ENCODE measurements around the gene NLRC3.
"Not testable (repeated sequence)": the region's sequence is repeated elsewhere in the genome, so short reads cannot be mapped to it uniquely, and the experiment has no call there.

The NLRC3 gene

DNA sequence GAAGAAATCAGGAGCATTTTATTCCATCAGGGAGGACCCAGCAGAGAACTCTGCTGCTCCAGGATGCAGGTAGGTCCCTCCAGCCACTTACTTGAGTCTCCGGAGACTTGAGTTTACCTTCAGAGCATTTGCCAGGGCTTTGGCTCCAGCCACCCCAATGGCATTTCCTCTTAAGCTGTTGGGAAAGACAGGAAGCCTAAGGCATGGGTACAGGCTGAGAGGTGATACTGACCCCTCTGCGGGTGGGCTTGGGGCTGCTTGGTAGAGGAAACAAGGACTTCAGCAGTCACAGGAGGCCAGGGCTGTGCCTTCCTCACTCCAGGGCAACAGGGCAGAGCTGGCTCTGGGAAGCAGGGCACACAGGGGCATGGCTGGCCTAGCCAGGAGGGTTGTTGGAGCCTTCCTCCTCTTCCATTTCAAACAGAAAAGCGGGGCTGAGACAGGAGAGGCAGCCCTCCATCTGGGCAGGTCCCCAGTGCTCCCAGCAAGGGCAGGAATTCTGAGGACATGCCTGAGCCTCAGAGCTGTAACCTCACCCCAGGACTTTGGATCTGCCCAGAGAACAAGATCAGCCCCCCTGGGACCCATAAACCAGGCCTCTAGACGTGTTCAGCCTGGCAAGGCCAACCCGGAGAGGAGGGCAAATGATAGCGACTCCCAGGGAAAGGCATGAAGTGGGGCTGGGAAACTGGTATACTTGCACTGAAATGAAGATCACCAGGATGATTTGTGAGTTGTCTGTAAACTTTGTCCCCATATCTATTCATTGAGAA is 34.4 kb downstream of the NLRC3 start:
- no peak for DNase-seq

DNA sequence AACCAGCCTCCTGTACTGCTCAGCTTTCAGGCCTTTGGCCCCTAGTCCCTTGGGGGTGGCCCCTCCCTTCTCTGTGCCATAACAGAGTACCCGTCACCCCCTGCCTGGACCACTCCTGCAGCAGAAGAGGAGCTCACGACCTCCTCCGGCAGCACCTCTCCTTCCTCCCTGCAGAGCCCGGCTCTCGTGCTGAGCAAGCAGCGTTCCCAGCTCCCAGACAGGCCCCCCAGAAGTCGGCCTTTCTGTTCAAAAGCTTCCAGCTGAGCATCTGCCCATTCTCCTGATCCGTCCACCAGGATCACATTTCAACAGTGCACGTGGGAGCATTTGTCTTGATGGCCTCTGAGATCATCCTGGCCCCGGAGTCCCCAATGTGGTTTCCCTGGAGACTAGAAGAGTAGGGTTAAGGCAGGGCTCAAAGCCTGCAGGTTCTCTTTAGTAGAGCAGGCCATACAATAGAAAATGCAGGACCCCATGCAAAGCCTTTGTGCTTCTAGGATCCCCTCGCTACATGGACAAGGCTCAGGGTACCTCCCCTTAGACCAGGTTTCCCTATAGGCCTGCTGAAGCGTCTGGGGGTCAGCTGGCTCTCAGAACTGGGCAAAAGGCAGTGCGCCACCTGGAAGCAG is 35.6 kb downstream of the NLRC3 start:
- no peak for DNase-seq

DNA sequence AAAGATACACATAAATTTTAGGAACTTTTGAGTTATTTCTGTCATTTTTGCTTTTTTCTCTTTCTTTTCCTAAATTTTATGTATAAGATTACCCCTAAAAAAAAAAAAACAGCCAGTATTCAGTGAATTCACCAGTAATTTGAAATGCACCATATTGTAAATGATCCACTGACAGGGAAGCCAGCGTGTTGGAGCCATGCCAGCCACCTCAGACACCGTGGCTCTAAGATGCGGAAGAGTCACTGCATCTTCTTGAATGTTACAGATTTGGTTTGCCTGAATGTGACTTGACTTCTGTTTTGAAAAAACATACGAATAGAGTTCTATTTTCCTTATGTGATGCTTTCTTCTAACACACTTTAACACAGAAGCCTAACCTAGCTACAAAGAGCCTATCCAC is 39.0 kb downstream of the NLRC3 start:
- DNase-seq, result no peak

DNA sequence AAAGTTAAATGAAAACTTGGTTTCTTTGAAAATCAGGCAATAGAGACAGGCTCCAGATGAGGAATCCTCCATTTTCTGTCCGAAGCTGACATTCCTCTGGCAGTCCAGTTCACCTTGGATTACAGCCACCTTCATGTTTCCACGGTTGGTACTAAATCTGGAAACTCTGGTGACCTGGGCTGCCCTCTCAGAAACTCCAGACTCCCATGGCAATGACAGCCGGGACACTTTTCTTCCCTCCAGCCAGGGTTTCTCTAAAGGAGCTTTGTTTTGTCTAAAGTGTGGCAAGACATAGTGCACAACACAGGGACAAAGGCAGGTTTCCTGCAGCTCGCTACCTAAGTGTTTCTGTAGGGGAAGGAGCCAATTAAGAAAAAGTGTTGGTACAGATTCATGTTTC is 40.4 kb downstream of the NLRC3 start:
- DNase-seq, result no peak

DNA sequence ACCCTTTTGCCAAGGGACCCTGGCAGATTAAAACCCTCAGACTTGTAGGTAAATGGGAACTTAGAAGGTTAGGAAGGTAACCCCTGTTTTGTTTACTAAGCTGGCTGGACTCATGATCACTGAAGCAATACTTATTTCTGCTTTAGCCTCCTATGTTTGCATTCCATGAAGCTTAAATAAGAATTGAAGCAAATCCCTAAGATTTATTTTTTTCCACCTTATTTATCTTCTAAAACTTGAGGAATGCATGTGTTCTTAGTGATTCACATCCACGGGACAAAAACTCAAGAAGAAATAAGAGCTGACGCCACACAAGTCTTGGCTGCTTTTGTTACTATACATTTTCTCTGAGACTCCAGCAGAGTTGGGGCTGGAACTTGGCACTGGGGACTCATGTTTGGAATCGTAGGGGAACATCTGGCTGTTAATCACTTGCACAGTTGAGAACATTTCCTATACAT is 40.9 kb downstream of the NLRC3 start:
- no peak for DNase-seq

DNA sequence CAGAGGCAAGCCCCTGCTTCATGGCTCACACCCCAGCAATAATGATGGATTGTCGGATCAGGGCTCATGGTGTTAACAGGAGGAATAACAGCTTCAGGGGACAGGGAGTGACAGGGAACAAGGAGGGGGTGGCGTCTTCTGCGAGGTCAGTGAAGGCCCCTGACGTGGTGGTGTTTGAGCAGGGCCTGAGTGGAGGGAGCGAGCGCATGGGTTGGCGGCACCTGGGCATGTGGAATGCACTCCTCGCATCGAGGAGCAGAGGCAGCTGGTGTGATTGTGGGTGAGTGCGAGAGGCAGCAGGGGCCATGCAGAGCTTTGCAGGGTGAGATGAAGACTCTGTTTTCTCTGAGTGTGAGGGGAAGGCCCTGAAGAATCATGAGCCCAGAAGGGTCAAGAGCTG is 43.1 kb downstream of the NLRC3 start:
- DNase-seq, result no peak

DNA sequence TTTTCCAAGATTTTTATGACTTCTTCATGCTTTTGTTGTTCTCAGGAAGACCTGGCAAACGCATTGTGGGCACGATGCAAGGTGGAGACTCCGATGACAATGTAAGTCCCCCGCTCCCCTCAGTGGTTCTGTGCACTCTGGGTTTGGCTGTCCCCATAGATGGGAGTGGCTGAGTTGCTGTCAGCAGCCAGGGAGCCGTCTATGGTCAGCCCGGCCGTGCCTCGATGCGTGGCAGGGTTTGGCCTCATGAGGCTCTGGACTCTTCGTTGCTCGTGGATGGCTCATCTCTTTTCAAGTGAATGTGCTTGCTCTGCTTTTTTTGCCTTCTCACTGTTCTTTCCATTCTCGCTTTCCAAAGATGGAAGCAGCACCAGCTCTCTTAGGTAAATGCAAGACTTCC is 44.5 kb downstream of the NLRC3 start:
- no peak for DNase-seq

DNA sequence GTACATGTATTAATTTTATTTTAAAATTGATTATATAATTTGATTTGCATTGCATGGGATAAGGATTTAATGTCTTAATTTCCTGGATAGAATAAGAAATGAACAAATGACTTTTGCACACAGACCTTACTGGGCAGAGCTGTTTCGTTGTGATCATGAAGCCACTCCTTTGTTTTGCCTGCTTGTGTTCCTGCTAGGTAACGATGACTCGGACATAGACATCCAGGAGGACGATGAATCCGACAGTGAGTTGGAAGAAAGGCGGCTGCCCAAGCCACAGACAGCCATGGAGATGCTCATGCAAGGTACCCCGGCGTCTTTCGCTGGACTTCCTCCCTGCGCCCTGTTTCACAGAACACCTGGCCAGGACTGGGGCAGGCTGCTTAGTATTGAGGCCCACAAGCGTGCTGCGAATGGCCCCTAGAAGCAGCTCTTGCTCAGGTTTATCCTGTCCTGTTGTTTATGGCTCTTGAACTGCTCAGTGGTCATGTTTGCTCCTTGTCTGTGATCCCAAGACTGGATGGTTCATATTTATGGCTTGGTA is 46.8 kb downstream of the NLRC3 start:
- DNase-seq, result no peak

DNA sequence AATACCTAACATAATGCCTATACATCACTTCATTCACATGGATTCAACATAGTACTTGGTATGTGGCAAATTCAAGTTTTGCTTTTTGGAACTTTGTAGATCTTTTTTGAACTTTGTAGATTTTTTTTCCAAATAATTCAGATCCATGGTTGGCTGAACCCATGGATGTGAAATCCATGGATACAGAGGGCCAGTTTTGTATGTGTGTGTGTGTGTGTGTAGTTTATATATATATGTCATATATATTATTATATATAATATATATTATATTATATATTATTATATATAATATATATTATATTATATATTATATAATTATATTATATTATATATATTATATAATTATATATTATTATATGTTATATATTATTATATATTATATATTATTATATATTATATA is 48.0 kb downstream of the NLRC3 start:
- no peak for DNase-seq

DNA sequence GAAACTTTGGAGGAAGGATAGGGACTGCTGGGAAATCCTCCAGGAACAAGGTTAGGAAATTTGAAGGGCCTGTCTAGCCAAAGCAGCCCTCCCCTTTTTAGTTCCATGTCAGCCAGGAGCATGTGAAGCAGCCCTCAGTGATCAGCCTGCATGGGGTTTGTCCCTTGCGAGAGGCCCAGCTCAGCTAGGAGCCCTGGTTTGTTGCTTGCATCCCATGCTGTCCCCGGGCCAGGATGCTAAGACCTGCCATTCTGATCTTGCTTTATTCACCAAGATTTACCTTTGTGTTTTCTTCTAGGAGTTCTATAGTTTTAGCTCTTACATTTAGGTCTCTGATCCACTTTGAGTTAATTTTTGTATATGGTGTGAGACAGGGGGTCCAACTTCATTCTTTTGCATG is 48.8 kb downstream of the NLRC3 start:
- DNase-seq, result no peak

DNA sequence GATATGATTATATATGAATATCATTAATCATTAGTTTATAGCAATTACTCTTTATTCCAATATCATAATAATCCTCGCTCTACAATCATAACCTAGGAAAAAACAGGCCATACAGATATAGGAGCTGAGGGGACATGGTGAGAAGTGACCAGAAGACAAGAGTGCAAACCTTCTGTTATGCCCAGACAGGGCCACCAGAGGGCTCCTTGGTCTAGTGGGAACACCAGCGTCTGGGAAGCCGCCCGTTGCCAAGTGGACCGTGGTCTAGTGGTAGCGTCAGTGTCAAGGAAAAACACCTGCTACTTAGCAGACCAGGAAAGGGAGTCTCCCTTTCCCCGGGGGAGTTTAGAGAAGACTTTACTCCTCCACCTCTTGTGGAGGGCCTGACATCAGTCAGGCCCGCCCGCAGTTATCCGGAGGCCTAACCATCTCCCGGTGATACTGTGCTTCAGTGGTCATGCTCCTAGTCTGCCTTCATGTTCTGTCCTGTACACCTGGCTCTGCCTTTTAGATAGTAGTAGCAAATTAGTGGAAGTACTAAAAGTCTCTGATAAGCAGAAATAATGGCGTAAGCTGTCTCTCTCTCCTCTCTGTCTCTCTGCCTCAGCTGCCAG is 49.9 kb downstream of the NLRC3 start:
- not testable (repeated sequence) for DNase-seq

DNA sequence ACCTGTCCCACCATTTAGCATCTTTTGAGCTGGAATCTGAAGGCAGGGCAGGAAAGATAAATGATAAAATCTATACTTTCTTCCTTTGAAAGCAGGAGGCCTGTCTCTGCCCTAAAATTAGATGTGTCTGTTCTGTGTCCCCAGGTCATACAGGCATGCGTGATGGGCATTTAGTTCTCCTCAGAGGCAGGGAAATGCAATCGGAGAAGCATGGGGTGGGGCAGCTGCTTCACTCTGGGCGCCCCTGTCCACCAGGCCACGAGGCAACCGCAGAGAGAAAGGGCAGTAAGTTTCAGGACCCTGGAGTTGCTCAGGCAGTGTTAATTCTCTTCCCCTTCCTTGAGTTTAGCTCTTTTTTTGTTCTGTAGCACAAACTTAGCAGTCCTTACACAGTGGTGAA is 51.3 kb downstream of the NLRC3 start:
- no peak for DNase-seq

DNA sequence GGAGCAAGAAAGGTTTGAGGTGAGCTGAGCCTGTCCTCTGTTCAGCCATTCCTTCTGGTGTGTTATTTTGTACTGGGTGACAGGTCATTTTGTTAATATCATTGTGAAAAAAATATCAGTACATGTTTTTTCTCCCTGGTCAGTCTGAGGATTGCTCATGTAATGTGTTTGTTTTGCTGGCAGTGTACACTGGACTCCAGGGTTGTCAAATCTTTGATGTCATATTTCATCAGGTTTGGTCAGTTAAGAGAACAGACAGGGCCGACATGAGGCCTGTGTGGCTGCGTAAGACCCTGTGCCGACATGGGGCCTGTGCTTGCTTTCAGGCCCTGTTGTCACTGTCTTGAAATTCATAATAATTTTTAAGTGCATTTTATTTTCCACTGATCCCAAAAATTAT is 53.9 kb downstream of the NLRC3 start:
- no peak for DNase-seq

DNA sequence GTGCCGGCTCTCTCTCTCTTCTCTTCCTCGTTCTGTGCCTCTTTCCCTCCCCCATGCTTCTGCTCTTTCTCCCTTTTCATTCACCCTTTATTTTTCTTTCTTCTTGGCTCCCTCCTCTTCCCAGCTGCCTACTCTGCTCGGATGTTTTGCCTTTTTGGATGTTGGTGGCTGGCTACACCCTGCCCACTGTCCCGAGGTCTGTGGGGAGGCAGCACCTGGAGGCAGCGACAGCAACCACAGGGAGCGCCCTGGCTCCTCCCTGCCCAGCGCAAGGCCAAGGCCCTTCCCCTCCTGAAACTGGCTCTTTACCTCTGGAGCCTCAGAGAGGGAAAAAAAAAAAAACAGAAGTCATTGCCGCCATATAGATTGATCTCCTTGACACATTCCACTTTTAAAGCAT is 56.4 kb downstream of the NLRC3 start:
- no peak for DNase-seq

DNA sequence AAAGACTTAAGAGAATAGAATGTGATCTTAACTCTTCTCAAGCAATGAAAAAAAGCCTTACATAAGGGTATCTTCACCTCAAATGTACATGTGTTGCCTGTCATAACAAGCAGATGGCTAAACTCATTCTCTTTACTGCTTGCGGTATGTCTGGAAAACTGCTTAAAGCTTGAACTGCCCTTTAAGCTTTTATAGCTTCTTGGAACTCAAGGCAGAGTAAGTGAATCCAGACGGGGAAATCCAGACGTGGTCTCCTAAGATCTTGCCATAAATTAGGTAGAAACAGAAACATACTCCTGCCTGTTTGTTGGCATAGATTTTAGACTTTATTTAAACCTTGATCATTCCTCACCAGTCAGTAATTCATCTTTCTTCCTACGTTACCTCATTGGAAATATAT is 56.8 kb downstream of the NLRC3 start:
- no peak for DNase-seq

DNA sequence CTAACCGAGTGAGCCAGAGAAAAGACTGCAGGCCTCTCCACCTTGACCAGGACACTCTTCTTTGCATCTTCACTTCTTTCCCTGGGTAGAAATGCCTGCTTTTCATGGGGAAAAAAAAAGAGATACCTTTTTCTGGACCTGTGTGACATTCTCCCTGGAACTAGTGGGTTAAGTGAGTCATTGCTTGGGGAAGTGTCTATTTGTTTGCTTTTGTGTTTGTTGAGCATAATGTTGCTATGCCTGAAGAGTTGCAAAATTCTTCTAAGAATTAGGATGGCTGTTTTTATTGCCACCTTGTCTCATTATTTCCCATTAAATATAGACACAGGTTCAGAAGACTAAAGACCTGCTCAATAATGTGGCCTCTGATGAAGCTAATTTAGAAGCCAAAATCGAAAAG is 57.6 kb downstream of the NLRC3 start:
- DNase-seq, result no peak

DNA sequence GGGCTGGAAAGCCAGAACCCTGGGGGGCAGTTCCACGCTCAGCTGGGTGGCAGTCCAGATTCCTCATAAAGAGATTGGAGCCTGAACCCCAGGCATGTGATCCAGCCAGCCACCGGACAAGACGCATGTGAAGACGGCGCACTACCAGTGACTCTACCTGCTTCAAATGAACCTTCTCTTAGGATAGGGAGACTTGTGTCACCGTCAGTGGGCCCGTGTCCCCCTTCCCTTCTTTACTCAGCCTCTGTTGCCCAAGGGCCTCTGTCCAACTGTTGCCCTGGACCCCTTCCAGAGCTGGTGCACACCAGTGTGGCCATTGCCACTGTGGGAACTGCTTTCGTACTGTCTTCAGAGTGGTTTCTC is 58.2 kb downstream of the NLRC3 start:
- no peak for DNase-seq

DNA sequence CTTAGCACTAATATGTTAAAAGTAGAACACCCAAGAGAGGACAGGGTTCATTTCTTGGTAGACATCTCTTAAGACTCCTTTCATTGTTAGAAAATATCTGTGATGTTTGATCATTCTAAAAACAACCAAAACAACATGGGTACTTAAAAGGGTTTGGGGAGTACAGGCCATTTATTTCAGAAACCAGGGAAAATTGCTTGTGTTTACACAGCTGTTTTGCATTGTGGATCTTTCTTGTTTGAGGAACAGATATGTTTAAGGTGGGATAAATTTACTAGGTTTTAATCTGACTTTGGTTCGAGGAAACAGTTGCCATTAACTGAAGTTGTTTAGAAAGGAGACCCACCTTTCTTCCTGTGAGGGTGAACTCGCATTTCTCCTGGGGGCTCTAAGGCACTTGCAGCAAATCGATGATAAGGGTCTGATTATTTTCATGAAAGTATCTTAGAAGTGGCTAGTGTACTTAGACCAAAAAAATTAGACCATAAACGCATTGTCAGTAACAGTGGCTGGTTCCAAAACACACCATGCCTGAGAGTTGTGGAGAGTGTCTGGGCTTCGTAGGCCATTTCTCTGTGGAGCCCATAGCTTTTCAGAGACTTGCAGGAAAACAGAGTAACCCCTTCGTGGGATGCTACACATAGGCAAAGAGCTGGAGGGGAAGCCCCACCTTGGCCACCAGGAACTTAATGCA is 58.8 kb downstream of the NLRC3 start:
- DNase-seq, result no peak

DNA sequence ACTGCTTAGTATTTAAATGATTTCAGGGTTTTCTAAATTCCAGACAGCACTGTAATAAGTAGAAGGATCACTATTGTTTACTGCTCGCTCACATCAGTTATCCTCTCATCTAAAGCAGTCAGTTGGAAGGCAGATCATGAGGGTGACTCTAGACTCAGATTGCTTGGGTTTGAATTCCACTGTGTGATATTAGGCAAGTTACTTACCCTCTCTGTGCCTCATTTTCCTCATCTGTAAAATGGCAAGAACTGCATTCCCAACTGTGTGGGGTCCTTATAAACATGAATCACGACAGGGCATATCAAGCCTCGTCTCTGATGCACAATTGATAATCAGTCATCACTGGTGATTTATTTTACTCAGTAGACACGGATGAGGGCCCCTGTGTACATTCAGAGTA is 61.3 kb downstream of the NLRC3 start:
- DNase-seq, result no peak

DNA sequence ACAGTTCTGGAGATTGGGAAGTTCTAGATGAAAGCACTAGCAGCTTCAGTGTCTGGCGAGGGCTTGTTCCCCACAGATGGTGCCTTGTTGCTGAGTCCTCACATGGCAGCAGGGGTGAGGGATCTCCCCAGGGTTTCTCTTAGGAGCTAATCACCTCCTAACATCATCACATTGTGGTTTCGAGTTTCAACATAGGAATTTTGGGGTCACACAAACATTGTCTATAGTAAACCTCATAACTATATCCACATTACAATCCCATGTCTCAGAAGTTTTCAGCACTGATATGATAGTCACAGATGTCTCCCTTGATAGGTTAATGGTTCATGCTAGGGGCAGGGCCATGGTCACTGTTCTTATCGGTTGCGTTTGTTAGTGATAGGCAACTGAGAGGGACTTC is 62.6 kb downstream of the NLRC3 start:
- DNase-seq, result no peak

DNA sequence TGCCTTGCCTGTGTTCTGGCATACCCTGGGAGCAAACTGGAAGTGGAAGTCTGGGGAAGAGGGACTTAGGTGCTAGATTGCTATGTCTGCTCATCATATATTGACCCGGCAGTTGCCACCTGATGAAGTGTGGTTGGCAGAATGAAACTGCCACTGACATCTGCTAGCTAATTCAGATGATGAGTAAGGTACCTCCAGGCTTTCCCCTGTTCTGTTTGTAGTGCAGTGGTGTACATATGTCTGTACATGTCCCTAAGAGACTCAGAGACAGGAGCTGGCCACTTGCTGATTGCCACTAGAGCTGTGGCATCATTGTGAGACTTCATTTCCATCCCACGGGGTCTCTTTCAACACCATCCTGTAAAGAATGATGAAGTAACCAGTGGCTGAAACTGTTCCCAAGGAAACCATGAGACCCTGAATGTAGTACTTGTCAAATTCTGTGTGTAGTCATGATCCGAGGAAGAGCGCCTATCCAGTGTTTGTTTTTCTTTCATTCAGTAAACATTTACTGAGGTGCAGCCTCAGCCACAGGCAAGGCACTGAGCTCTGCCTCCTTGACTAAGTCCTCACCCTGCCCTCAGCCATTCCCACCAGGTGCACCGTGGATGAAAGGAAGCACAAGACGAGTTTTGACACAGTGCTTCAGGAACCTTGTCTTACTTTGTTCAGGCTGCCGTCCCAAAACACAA is 63.2 kb downstream of the NLRC3 start:
- DNase-seq, result no peak

DNA sequence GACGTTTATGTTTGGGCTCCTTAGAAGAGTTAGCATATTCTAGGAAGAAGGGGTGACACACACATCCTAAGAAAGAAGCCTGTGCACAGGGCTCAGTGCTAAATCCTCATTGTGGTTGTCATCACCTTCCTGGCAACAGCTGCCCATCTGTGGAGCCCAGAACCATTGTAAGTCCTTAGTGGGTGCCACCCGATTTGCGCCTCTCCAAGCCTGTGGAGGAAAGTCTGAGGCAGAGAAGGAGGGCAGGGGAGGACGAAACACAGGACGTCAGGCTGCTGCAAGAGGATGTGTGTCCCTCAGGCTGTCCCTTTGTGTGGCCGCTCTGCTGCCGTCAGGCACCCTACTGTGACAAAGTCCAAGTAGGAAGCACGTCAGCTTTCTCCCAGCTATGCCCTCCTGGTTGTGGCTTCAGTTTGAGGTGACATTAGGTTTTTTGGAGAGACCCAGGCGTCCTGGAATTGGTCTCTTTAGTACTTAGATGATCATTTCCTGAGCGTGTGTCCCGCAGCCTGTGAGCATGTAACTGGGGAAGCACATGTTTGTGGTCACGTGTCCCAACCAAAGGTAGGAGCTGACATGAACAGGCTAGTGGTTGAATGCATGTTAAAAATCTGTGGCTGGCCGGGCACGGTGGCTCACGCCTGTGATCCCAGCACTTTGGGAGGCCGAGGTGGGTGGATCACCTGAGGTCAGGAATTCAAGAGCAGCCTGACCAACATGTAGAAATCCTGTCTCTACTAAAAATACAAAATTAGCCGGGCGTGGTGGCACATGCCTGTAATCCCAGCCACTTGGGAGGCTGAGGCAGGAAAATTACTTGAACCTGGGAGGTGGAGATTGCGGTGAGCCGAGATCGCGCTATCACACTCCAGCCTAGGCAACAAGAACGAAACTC is 65.7 kb downstream of the NLRC3 start:
- DNase-seq, result no peak
